Neutrophil (primary cell): ENCODE measurements around the gene MCEE.

Source experiments
- H3K27ac ChIP-seq: fragments of 200-600 bp; sonication (generic); 2 replicates; pipeline ENCODE4 v1.5.1; 2016; ENCODE audit warnings: mild to moderate bottlenecking, moderate library complexity
- H3K27me3 ChIP-seq: fragments of 200-600 bp; sonication (generic); 2 replicates; pipeline ENCODE4 v1.6.0; 2016; ENCODE audit warnings: mild to moderate bottlenecking
- H3K36me3 ChIP-seq: fragments of 200-600 bp; sonication (generic); 2 replicates; pipeline ENCODE4 v1.5.1; 2017
- H3K4me1 ChIP-seq, 2 experiments: fragments of 200-600 bp in 1 of 2; sonication (generic) in 1 of 2; 1 replicate in 1 of 2; 2 replicates in 1 of 2; pipeline versions ENCODE4 v1.5.1 to v1.6.1; 2013 to 2016; ENCODE audit warnings: low read depth in 1 of 2, low read length in 1 of 2, mild to moderate bottlenecking in 1 of 2, moderate library complexity in 1 of 2; ENCODE audit not compliant: control insufficient read depth in 1 of 2, insufficient read depth in 1 of 2
- H3K4me3 ChIP-seq, 2 experiments: fragments of 200-600 bp in 1 of 2; sonication (generic) in 1 of 2; 1 replicate in 1 of 2; 2 replicates in 1 of 2; pipeline ENCODE4 v1.5.1; 2013 to 2016; ENCODE audit warnings: low read depth in 1 of 2, low read length in 1 of 2, mild to moderate bottlenecking in 1 of 2, moderate library complexity in 1 of 2
- H3K9me3 ChIP-seq: fragments of 200-600 bp; sonication (generic); 2 replicates; pipeline ENCODE4 v1.5.1; 2016
- TF ChIP-seq, protein P1 (sequence below): fragments of 200-600 bp; sonication (generic); IDR thresholded peaks from 2 replicates; pipeline ENCODE4 v1.5.1; 2016; ENCODE audit warnings: antibody characterized with exemption

Gene MCEE

DNA sequence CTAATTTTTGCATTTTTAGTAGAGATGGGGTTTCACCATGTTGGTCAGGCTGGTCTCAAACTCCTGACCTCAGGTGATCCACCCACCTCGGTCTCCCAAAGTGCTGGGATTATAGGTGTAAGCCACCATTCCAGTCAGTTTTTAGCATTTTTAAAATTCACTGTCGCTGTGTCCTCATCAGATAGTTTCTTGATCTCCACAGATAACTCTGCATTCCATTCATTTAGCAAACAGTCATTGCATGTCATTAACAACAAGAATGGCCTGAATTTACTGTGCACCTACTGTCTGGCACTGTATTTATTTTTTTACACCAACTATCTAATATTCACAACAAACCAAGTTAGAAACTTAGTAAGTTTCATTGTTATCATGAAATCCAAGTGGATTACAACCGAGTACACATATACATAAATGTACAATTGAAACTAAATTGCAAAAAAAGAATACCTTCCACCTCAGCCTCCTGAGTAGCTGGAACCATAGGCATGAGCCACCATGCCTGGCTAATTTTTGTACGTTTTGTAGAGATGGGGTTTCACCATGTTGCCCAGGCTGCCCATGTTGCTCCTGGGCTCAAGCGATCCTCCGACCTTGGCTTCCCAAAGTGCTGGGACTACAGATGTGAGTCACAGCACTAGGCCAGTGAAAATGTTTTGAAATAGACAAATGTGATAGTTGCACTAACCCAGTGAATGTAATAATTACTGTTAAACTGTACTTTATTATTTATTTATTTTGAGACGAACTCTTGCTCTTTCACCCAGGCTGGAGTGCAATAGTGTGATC is 4.3 kb downstream of the MCEE start:
- Histone ChIP-seq H3K27me3 (no peaks in the 10 kb centered on the region), H3K4me1 (peaks cover 15 to 16% of the 10 kb centered on the region in 2 experiments), H3K36me3 (peaks cover 17% of the 10 kb centered on the region), H3K9me3 (no peaks in the 10 kb centered on the region), H3K4me3 (no peak overlapping the region), H3K27ac (no peak overlapping the region)
- TF ChIP-seq, protein P1, sequence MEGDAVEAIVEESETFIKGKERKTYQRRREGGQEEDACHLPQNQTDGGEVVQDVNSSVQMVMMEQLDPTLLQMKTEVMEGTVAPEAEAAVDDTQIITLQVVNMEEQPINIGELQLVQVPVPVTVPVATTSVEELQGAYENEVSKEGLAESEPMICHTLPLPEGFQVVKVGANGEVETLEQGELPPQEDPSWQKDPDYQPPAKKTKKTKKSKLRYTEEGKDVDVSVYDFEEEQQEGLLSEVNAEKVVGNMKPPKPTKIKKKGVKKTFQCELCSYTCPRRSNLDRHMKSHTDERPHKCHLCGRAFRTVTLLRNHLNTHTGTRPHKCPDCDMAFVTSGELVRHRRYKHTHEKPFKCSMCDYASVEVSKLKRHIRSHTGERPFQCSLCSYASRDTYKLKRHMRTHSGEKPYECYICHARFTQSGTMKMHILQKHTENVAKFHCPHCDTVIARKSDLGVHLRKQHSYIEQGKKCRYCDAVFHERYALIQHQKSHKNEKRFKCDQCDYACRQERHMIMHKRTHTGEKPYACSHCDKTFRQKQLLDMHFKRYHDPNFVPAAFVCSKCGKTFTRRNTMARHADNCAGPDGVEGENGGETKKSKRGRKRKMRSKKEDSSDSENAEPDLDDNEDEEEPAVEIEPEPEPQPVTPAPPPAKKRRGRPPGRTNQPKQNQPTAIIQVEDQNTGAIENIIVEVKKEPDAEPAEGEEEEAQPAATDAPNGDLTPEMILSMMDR = no peak

DNA sequence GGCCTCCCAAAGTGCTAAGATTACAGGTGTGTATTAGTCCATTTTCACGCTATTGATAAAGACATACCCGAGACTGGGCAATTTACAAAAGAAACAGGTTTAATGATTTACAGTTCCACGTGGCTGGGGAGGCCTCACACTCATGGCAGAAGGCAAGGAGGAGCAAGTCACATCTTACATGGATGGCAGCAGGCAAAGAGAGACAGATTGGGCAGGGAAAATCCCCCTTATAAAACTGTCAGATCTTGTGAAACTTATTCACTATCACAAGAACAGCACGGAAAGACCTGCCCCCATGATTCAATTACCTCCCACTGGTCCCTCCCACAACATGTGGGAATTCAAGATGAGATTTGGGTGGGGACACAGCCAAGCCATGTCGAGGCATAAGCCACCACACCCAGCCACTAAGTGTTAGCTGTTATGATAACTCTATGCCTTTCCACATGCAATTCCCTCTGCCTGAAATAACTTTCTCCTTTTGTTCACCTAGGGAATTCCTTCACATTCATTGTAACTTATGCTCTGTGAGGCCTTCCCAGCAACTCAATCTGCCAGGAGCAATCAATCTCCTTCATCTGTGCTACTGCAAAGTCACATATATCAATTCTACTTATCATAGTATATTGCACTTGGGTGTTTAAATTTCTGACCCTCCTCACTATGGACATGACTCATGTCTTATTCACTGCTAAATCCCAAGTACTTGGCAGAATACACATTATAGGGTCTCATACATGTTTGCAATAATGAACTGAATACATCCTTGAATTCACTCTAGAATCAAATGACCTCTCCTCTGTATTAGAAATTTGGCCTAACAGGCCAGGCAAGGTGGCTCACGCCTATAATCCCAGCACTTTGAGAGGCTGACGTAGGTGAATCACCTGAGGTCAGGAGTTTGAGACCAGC is 7.4 kb downstream of the MCEE start:
- H3K4me1 ChIP-seq = no peaks in the 10 kb centered on the region
- TF ChIP-seq, protein P1 = no peak
- peaks cover 44% of the 10 kb centered on the region for H3K36me3 ChIP-seq

DNA sequence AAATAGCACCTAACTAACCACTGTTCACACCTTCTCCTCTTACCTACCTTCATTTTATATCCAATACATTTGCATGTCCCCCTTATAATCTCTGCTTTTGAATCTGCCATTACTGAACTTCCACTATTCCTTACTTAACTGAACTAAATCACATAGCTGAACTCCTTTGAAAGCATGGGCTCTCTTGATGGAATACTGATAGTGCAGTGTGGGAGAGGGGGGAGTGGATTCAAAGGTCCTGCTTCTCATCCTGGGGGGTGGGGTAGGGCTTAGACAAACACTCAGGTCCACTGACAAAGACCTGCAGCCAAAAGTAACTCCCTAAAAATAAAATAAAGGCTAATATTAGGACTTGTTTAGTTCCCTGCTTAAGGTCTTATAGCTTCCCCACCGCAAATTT is 8.6 kb downstream of the MCEE start:
- Histone ChIP-seq H3K36me3 (peaks cover 47% of the 10 kb centered on the region), H3K9me3 (no peaks in the 10 kb centered on the region), H3K27me3 (no peaks in the 10 kb centered on the region), H3K4me3 (no peak overlapping the region), H3K4me1 (no peaks in the 10 kb centered on the region), H3K27ac (no peak overlapping the region)
- TF ChIP-seq, protein P1 = no peak

More for the DNA sequence above, 7.4 kb downstream of the MCEE start:
- Histone ChIP-seq H3K27me3 (no peaks in the 10 kb centered on the region), H3K27ac (no peak overlapping the region), H3K4me3 (no peak overlapping the region), H3K9me3 (no peaks in the 10 kb centered on the region)

DNA sequence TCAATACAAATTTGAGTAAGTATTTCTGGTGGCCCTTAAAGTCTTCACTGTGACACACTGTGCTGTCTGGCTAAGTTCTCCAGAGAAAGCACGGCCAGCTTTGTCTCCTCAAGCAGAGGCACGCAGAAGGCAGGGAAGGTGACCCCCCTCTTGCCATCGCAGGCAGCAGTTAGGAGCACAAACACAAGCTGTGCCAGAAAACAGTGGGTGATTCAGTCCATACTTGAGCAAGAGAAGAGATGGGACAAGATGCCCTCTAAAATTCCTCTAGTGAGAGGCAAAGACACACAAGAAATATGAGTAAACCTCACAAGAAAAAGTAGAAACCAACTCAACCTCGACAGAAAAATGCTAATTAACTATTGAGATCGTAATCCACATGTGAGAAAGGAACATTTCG is 9.8 kb downstream of the MCEE start:
- Histone ChIP-seq H3K27ac (no peak overlapping the region), H3K4me3 (no peak overlapping the region), H3K9me3 (no peaks in the 10 kb centered on the region), H3K4me1 (no peaks in the 10 kb centered on the region), H3K27me3 (no peaks in the 10 kb centered on the region), H3K36me3 (peaks cover 48% of the 10 kb centered on the region)
- TF ChIP-seq, protein P1 = no peak

DNA sequence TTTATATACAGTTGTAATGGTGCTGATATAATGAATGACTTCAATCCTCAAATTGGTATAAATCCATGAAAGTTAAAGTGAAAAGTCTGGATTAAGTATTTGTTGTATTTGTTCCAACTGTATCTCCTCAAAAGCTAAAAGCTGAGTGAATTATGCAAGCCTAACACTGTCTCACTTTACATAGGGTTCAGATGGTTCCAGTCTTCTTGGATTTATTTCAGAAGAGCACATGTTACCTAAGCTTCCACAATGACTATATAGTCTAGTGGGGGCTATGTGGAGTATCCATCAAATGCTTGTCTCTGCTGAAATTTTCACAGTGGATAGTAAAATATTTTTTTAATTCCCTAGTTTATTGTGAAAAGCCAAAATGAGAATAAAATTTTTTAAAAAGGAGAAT is 13.0 kb downstream of the MCEE start:
- Histone ChIP-seq H3K36me3 (peaks cover 40% of the 10 kb centered on the region), H3K27ac (no peak overlapping the region), H3K9me3 (no peaks in the 10 kb centered on the region), H3K27me3 (no peaks in the 10 kb centered on the region), H3K4me3 (no peak overlapping the region), H3K4me1 (no peaks in the 10 kb centered on the region)
- TF ChIP-seq, protein P1 = no peak
